Measurements from ENCODE around the gene CTDSPL. TPM values are rescaled to one million over a fixed set of nuclear protein-coding genes. Genes with fewer than 3 reads are reported as not detected.

The CTDSPL gene
- total RNA-seq, 6 donors from 2014 or later, result 35.6 to 78.1 (median 55.5) TPM

DNA sequence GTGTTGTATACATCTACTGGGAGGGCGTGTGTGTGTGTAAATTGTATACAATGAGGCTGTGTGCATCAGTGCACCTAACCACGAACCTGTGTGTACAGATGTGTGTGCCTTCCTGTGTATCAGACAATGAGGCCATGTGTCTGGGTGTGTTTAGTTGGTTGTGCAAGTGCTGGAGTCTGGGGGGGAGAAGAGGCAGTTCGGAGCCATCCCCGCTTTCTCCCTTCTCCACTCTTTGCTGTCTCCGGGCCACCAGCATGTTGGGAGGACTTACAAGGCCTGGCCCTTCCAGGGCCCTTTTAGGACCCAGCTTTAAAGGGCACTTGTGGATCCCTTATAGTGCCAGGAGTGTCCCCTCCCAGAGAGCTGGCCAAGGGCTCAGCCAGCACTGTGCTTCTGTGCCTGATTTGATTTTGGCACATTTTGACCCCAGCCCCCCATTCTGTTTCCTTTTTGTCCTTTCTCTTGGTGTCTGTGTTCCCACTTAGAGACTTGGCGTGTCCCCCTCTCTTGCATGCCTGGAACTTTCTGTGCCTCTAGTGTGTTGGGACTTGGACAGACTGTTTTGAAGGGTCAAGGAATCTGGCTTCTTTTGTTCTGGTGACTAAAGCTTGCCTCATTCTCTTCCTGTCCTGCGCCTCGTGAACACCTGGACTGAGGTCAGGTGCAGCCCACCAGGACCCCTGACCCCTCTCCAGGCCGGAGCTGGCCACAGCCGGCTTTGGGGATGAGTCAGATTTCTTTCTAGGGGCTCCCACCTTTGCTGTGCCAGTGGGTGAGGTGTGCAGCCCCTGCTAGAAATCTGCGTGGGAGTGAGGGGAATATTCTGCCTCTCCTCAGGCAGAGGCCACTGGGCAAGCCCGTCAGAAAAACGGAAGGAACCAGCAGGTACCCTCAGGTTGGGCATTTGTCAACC, 1.5 kb downstream of the CTDSPL start:
- Histone ChIP-seq H3K27ac (peak overlapping the region; percentile 77 to 89 (median 81)), H3K4me3 (peak overlapping the region; percentile 71 to 86 (median 80)), H3K27me3 (no peaks in the 10 kb centered on the region), H3K9me3 (no peaks in the 10 kb centered on the region), H3K36me3 (no peaks in the 10 kb centered on the region), H3K4me1 (peaks cover 26 to 56% (median 33%) of the 10 kb centered on the region in 4 donors)
- ATAC-seq (ENCODE audit: low FRiP score in 2 of 2), result no peak
- peak in 1 of 2 donors; percentile 43 for DNase-seq
- TF ChIP-seq POLR2AphosphoS5 (IDR thresholded peaks at IDR 0.05) (peak in 1 of 2 donors; percentile 40), POLR2A (IDR thresholded peaks at IDR 0.05) (peak in 1 of 4 donors; percentile 10), EP300 (IDR thresholded peaks at IDR 0.05) (peak in 1 of 4 donors; percentile 17)
- TF ChIP-seq, protein P1, sequence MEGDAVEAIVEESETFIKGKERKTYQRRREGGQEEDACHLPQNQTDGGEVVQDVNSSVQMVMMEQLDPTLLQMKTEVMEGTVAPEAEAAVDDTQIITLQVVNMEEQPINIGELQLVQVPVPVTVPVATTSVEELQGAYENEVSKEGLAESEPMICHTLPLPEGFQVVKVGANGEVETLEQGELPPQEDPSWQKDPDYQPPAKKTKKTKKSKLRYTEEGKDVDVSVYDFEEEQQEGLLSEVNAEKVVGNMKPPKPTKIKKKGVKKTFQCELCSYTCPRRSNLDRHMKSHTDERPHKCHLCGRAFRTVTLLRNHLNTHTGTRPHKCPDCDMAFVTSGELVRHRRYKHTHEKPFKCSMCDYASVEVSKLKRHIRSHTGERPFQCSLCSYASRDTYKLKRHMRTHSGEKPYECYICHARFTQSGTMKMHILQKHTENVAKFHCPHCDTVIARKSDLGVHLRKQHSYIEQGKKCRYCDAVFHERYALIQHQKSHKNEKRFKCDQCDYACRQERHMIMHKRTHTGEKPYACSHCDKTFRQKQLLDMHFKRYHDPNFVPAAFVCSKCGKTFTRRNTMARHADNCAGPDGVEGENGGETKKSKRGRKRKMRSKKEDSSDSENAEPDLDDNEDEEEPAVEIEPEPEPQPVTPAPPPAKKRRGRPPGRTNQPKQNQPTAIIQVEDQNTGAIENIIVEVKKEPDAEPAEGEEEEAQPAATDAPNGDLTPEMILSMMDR (IDR thresholded peaks at IDR 0.05), result no peak
- WGBS, 2 donors, result 28 to 50% methylated on average over 10 to 13 of the region's 13 CpGs

DNA sequence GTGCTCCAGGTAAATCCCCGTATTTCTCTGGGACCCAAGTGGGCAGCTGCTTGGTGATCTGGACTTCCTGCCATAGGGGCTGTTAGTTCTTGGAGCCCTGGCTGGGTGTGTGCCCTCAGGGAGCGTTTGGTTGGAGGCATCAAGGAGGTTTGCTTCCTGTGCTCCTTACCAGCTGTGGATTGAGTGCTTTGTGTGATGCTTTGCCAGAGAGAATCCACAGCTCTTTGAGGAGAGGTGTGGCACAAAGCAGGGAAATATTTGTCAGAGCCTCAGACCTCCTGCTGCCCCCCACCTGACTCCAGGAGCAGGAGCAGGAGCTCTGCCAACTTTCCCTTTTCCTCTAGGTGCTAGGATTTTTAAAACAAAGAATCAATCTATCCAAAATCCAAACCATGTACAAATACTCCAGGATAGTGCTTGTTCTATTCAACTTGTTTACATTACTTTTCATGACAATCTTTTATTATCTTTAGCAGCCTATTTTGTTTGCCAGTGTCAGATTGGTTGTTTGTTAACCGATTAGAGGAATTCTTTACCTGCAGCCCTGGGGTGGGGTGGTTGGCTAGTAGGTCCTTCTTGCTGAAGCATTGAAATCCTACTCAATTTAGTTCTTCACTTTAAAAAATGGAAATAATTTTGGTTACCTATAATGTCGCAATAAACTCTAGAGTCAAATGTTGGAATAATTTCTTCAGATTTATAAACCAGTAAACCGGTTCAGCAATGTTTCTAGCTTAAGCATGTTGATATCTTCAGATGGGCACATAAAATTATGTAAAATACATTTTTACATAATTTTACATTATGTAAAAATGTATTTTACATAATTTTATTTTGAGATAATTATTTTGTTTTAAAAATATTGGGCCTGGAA, 2.5 kb downstream of the CTDSPL start:
- Histone ChIP-seq H3K36me3 (no peaks in the 10 kb centered on the region), H3K4me1 (peaks cover 26 to 53% (median 33%) of the 10 kb centered on the region in 4 donors), H3K27ac (peak overlapping the region; percentile 77 to 89 (median 81)), H3K4me3 (peak overlapping the region in 3 of 4 donors; percentile 71 to 86 (median 75)), H3K27me3 (no peaks in the 10 kb centered on the region), H3K9me3 (no peaks in the 10 kb centered on the region)
- no peak for DNase-seq
- ATAC-seq (ENCODE audit: low FRiP score in 2 of 2), result no peak
- TF ChIP-seq POLR2AphosphoS5 (IDR thresholded peaks at IDR 0.05) (no peak), POLR2A (IDR thresholded peaks at IDR 0.05) (no peak), EP300 (IDR thresholded peaks at IDR 0.05) (no peak)
- TF ChIP-seq, protein P1 (IDR thresholded peaks at IDR 0.05), result no peak
- WGBS, 2 donors, result 43 to 47% methylated on average over 5 of the region's 5 CpGs

DNA sequence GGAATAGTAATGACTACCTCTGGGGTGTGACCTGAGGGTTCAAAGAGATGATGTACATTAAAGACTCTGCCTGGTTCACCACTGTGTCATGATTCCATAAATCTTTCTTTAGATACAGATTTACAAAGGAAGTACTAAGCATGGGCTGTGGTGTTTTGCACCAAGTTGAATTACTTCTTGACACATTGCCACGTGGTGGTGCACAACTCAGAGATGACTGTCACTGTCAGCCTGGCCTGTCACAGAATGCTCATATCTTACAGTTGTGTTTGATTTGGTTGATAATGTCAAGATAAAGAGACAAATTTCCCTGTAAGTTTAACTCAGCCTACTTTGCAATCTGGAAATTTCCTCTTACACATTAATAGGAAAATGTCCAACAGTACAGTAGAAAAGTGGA, 3.2 kb downstream of the CTDSPL start:
- peak overlapping the region in 1 of 4 donors; percentile 29 for H3K27ac ChIP-seq

DNA sequence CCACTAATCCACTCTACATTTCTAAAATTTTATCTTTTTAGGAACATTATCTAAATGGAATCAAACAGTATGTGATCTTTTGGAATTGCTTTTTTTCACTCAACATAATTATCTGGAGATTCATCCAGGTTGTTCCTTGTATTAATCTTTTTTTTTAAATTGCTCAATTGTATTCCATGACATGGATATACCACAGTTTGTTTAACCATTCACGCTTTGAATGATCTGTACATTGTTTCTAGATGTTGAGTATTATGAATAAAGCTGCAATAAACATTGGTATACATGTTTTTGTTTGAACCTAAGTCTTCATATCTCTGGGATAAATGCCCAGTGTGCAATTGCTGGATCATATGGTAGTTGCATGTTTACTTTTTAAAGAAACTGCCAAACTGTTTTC, 5.5 kb downstream of the CTDSPL start:
- peaks cover 0 to 7% (median 2%) of the 10 kb centered on the region in 4 donors for H3K9me3 ChIP-seq
- H3K4me1 ChIP-seq, result peaks cover 20 to 35% (median 22%) of the 10 kb centered on the region in 4 donors
- H3K4me3 ChIP-seq, result no peak overlapping the region
- no peaks in the 10 kb centered on the region for H3K36me3 ChIP-seq
- H3K27me3 ChIP-seq, result no peaks in the 10 kb centered on the region
- ATAC-seq (ENCODE audit: low FRiP score in 2 of 2), result no peak
- 96 to 97% methylated on average over 1 of the region's 1 CpG for WGBS, 2 donors
- DNase-seq, result no peak
- H3K27ac ChIP-seq, result no peak overlapping the region
- TF ChIP-seq POLR2AphosphoS5 (IDR thresholded peaks at IDR 0.05) (no peak), EP300 (IDR thresholded peaks at IDR 0.05) (no peak), POLR2A (IDR thresholded peaks at IDR 0.05) (no peak)
- TF ChIP-seq, protein P1 (IDR thresholded peaks at IDR 0.05), result no peak

More for the DNA sequence above, 3.2 kb downstream of the CTDSPL start:
- peaks cover 24 to 47% (median 30%) of the 10 kb centered on the region in 4 donors for H3K4me1 ChIP-seq
- H3K36me3 ChIP-seq, result no peaks in the 10 kb centered on the region
- H3K27me3 ChIP-seq, result no peaks in the 10 kb centered on the region
- DNase-seq (no peak), ATAC-seq (ENCODE audit: low FRiP score in 2 of 2) (no peak)
- 0 to 9% methylated on average over 1 of the region's 1 CpG for WGBS, 2 donors
- TF ChIP-seq EP300 (IDR thresholded peaks at IDR 0.05) (no peak), POLR2A (IDR thresholded peaks at IDR 0.05) (no peak), POLR2AphosphoS5 (IDR thresholded peaks at IDR 0.05) (no peak)
- TF ChIP-seq, protein P1 (IDR thresholded peaks at IDR 0.05), result no peak
- no peaks in the 10 kb centered on the region for H3K9me3 ChIP-seq
- no peak overlapping the region for H3K4me3 ChIP-seq
